ENCODE data around the gene EPS15. TPM values are rescaled to one million over a fixed set of nuclear protein-coding genes. Genes with fewer than 3 reads are reported as not detected.

The EPS15 gene
- total and polyA plus RNA-seq, 2 donors from 2014 or later: 17.5 to 91.3 TPM

- H3K9me3 ChIP-seq (ENCODE audit: control insufficient read depth in 2 of 3, insufficient read depth in 1 of 3, low read length in 3 of 3): no peaks in the 10 kb centered on the region
- H3K4me3 ChIP-seq (ENCODE audit: low read length in 3 of 3): peak overlapping the region in 2 of 3 donors; percentile 93 to 96
- intact Hi-C loops (cut with DNase I): no loop called here
- peaks cover 5 to 37% (median 16%) of the 10 kb centered on the region in 3 donors for H3K4me1 ChIP-seq (ENCODE audit: control insufficient read depth in 2 of 3, insufficient read depth in 2 of 3, low read depth in 1 of 3, low read length in 3 of 3)
- DNase-seq (no peak), FAIRE-seq (no peak)
- H3K36me3 ChIP-seq (ENCODE audit: control insufficient read depth in 2 of 3, insufficient read depth in 3 of 3, low read length in 3 of 3): no peaks in the 10 kb centered on the region
- no peaks in the 10 kb centered on the region for H3K27me3 ChIP-seq (ENCODE audit: control insufficient read depth, insufficient read depth, low read length)
- no peak for TF ChIP-seq CTCF (IDR thresholded peaks at IDR 0.05; ENCODE audit: borderline replicate concordance, extremely low read depth, insufficient read depth)
- peak overlapping the region in 1 of 2 donors; percentile 13 for H3K27ac ChIP-seq (ENCODE audit: low read depth in 2 of 2, low read length in 2 of 2)
- H3K9ac ChIP-seq (ENCODE audit: low read length in 3 of 3): no peak overlapping the region
These were observed 2.4 kb downstream of the EPS15 start for GRCh38 chr1:51516649-51517158.

GRCh38 chr1:51515982-51516648, 3.0 kb downstream of the EPS15 start:
- H3K27me3 ChIP-seq (ENCODE audit: control insufficient read depth, insufficient read depth, low read length): no peaks in the 10 kb centered on the region
- FAIRE-seq: no peak
- peaks cover 5 to 38% (median 16%) of the 10 kb centered on the region in 3 donors for H3K4me1 ChIP-seq (ENCODE audit: control insufficient read depth in 2 of 3, insufficient read depth in 2 of 3, low read depth in 1 of 3, low read length in 3 of 3)
- intact Hi-C loops (cut with DNase I): no loop called here
- no peaks in the 10 kb centered on the region for H3K36me3 ChIP-seq (ENCODE audit: control insufficient read depth in 2 of 3, insufficient read depth in 3 of 3, low read length in 3 of 3)
- no peak for TF ChIP-seq CTCF (IDR thresholded peaks at IDR 0.05; ENCODE audit: borderline replicate concordance, extremely low read depth, insufficient read depth)
- peak overlapping the region in 1 of 3 donors; percentile 20 for H3K4me3 ChIP-seq (ENCODE audit: low read length in 3 of 3)
- DNase-seq: no peak
- H3K9ac ChIP-seq (ENCODE audit: low read length in 3 of 3): no peak overlapping the region
- H3K27ac ChIP-seq (ENCODE audit: low read depth in 2 of 2, low read length in 2 of 2): peak overlapping the region in 1 of 2 donors; percentile 37
- no peaks in the 10 kb centered on the region for H3K9me3 ChIP-seq (ENCODE audit: control insufficient read depth in 2 of 3, insufficient read depth in 1 of 3, low read length in 3 of 3)

GRCh38 chr1:51515312-51515960, 3.6 kb downstream of the EPS15 start:
- peak overlapping the region in 1 of 3 donors; percentile 20 for H3K4me3 ChIP-seq (ENCODE audit: low read length in 3 of 3)
- no peak overlapping the region for H3K9ac ChIP-seq (ENCODE audit: low read length in 3 of 3)
- DNase-seq (no peak), FAIRE-seq (no peak)
- no peaks in the 10 kb centered on the region for H3K36me3 ChIP-seq (ENCODE audit: control insufficient read depth in 2 of 3, insufficient read depth in 3 of 3, low read length in 3 of 3)
- peaks cover 5 to 38% (median 16%) of the 10 kb centered on the region in 3 donors for H3K4me1 ChIP-seq (ENCODE audit: control insufficient read depth in 2 of 3, insufficient read depth in 2 of 3, low read depth in 1 of 3, low read length in 3 of 3)
- intact Hi-C loops (cut with DNase I): no loop called here
- no peak for TF ChIP-seq CTCF (IDR thresholded peaks at IDR 0.05; ENCODE audit: borderline replicate concordance, extremely low read depth, insufficient read depth)
- no peaks in the 10 kb centered on the region for H3K9me3 ChIP-seq (ENCODE audit: control insufficient read depth in 2 of 3, insufficient read depth in 1 of 3, low read length in 3 of 3)
- H3K27ac ChIP-seq (ENCODE audit: low read depth in 2 of 2, low read length in 2 of 2): peak overlapping the region in 1 of 2 donors; percentile 37
- no peaks in the 10 kb centered on the region for H3K27me3 ChIP-seq (ENCODE audit: control insufficient read depth, insufficient read depth, low read length)
